DOHH2 (cell line): ENCODE results near the gene NEK11.

ENCODE experiments used
- CTCF ChIP-seq: fragments of 200-600 bp; sonication (generic); IDR thresholded peaks from one replicate; pipeline ENCODE4 v1.5.1; 2014; ENCODE audit warnings: antibody characterized with exemption, mild to moderate bottlenecking, low read depth, low read length; ENCODE audit not compliant: poor library complexity, severe bottlenecking
- EZH2phosphoT487 ChIP-seq: fragments of 200-600 bp; sonication (generic); IDR thresholded peaks from 2 replicates; pipeline ENCODE4 v1.6.1; 2017; ENCODE audit warnings: borderline replicate concordance, mild to moderate bottlenecking, antibody characterized with exemption, low read length, moderate library complexity, mixed read lengths

- no peak for TF ChIP-seq CTCF
- TF ChIP-seq EZH2phosphoT487, result no peak
Measured at GRCh38 chr3:130979117-130979516, 47.6 kb upstream of the NEK11 start.
